ENCODE measurements around the gene PIP4K2A.

The PIP4K2A gene

DNA sequence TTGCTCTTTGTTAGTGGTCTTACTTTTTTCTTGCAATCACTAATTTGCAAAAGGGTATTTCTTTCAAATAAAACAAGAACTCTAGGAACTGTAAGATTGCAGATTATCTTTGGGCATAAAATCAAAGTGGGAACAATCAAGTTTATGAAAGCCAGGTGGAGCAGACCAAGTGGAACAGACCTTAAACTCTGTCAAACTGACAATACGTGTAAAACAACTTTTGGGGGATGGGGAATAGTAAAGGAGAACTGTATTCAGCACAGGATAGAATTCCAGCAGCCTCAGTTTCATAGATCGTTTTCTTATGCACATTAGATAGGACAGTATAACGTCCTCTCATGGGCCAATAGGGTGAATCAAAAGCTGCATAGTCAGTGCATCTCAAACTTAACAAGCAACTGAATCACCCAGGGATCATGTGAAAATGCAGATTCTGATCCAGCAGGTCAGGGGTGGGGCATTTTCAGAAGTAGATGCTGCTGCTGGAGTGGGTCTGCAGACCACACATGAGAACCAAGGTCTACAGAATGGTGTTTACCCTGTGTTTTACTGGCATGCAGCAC, 120.7 kb downstream of the PIP4K2A start:
- DNase-seq (ENCODE audit: low read depth) = no peak

DNA sequence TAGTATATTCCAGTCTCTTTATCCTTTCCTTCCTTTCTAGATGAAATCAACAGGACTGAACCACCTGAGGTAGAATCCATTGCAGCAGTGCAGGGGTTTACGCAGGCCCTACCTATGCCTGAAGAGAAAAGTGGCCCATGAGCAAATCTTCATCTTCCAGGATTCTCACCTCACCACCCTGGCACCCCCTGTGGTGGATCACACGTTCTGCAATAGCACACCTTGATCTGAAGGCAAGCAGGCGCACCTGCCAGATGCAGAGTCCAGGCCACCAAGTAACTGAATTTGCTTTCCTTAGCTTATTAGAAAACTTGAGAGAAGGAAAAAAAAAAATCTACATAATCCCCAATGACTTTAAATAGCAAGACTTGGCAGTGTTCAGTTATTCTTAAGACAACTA, 121.4 kb downstream of the PIP4K2A start:
- no peak for DNase-seq (ENCODE audit: low read depth)

DNA sequence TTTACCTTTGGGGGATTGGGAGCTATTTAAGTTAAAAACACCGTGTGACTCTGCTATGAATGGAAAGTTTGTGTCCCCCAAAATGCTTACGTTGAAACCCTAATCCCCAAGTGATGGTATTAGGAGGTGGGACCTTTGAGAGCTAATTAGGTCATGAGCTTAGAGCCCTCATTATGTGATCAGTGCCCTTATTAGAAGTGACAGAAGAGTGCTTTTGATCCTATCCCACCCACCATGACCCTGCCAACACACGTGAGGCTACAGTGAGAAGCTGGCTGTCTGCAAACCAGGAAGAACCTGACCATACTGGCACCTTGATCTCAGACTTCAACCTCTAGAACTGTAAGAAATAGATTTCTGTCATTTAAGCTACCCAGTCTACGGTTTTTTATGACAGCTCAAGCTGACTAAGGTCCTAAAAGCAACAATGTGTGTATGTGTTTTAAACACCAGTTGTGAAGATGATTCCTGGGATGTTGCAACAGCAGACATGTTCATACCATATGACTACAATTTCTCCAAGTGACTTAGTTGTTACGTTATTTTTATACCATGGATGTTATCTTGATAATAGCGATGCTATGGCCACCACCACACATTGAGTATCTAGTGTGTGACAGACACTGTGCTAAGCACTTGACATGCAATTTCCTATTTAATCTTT, 124.4 kb downstream of the PIP4K2A start:
- DNase-seq (ENCODE audit: low read depth) = no peak

DNA sequence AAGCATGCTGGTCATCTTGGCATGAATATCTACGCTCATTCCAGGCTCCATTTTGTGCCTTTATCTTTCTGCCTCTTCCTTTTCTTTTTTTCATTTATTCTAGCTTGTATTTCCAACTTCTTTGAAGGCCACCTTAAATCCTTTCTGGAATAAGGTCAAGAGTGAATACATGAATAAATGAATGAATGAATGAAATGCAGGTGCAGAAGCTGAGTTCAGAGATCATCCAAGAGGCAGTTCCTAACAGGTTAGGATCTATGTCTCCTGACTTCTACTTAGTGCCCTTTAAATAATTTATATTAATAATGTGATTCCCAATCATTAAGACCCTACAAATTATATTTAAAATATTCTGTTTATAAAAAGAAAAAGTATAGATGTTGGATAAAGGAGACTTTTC, 125.9 kb downstream of the PIP4K2A start:
- no peak for DNase-seq (ENCODE audit: low read depth)

DNA sequence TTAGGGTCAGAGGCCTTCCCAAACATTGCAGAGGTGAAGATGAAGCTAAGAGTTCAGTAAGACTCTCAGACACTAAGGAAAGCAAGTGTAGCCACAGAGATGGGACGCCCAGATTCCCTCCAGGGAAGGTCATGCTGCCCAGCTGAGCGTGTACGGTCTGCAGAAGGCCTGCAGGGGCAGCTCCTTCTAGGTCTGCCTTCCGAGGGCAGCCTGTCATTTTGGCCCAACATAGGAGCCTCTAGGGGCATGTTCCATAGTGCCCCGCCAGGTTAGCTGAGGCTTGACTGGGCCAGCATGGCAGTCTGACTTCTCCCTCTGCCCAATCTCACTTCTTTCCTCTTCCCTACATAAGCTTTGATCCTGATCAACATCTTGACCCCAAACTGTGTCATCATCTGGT, 130.7 kb downstream of the PIP4K2A start:
- DNase-seq (ENCODE audit: low read depth) = no peak

DNA sequence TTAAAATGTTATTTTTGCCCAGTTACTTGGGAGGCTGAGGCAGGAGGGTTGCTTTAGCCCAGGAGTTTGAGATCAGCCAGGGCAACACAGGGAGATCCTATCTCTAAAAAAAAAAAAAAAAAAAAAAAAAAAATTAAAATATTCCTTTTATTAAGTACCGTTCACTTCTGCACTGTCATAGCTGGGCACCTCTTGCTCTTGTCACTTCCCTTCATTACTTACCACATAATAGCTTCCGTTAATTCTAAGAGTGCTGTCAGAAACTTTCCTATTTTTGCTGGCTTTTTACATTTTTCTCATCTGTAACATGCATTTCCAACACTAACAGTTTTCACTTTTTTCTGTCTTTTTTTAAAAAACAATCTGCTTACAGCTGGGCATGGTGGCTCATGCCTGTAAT, 132.9 kb downstream of the PIP4K2A start:
- DNase-seq (ENCODE audit: low read depth) = no peak

DNA sequence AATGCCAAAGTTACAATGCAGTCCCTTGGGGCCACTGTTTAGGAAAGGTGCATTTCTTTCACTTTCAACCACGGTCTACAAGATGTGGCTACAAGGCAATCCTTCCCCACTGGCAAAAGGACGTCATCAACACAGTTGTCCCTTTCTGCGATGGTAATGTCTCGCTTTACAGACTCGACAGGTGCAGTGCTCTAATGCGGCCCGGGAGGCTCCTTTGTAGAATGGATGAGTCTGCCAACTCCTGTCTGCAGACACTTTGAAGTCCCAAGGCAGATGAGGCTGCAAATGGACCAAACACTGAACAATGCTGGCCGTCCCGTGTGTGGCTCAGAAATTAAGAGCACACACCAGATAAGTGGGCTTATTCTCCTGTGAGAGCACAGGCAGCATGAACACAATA, 133.7 kb downstream of the PIP4K2A start:
- no peak for DNase-seq (ENCODE audit: low read depth)

DNA sequence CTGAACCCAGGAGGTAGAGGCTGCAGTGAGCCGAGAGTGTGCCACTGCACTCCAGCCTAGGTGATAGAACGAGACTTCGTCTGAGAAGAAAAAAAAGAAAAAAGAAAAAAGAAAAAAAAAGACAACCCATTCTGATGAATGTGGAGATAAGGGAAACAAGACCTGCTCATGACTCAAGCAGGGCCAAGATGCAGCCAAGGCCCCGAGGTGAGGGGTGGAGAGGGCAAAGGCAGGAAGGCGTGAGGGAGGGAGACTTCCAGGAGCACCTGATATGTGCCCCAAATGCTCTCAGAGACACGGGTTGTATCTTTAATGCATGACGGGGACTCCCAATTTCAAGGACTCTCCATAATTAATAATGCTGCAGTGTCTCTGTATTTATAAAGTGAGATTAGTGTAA, 134.6 kb downstream of the PIP4K2A start:
- no peak for DNase-seq (ENCODE audit: low read depth)

DNA sequence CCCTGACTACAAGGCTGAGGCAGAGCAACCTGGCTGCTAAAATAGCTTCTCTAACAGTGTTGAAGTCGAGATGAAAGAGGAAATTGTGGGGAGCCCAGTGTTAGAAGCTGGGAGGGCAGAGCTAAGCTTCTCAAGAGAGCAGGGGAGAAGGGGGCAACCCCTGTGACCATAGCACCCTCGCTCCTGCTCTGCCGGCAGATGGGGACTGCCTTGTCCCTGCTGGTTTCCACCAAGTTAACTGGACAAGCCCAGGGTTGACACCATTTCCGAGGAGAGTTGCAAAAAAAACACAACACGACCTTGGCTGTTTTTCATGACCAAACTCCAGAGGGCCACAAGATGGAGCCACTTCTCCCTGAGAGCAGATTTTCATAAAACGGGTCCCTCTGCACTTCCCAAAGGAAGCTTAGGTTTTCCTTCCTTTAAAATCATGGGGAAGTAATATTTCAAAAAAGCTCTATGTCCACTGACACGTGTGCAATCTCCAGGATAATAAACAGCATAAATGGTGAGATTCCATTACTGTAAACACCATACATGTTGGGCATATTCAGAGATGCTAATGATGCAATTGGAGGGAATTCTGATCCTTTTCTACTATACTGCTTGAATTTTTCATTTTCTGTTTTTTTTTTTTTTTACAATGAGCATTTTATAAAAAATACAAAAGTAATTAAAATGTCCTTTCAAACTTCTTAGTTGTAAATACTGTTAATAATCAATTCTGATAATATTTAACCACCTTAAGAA, 140.4 kb downstream of the PIP4K2A start:
- no peak for DNase-seq (ENCODE audit: low read depth)

DNA sequence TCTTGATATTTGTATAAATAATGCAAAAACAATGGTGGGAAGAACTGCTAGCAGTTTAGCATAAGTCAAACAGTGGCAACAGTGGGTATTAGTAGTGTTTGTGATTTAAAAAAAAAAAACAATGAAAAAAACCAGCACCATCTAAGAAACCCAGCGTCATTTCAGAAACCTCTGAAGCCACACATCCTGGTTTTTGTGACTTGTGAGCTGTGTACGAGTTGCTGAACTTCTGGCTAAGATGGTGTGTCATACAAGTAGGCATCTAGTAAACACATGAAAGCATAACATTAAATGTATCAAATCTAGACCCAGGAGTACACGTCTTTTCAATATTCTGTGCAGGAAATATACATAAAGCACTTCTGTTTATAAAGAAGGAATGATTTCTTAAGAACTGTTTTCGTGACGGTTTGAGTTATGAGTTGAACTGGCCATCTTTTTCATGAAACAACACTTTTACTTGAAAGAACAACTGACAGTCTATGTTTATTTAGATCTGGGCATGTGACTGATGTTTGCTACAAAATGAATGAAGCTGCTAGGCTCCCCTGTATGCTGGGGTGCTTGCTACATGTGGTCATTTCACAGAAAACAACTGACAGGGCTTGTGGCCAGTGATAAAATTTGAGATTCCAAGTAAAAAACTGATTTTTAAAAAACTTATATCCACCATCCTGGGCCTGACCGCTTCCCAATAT, 143.5 kb downstream of the PIP4K2A start:
- DNase-seq (ENCODE audit: low read depth) = no peak

DNA sequence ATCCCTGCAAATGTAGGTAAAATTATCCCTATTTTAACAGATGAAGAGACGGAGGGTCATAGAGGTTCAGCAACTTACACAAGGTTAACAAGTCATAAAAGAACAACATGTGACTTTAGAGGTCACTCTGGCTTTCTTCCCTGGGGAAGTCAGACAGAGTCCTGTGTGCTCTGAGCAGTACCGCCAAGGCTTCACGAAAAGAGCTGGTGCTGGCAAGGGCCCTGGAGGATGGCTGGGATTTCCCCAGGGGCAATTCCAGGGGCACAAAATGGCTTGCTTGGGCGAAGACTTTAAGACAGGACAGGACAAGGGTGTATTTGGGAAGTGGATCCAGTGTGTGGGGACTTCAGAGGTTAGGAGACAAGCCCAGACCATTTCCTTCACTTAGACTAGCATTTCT, 144.1 kb downstream of the PIP4K2A start:
- no peak for DNase-seq (ENCODE audit: low read depth)

DNA sequence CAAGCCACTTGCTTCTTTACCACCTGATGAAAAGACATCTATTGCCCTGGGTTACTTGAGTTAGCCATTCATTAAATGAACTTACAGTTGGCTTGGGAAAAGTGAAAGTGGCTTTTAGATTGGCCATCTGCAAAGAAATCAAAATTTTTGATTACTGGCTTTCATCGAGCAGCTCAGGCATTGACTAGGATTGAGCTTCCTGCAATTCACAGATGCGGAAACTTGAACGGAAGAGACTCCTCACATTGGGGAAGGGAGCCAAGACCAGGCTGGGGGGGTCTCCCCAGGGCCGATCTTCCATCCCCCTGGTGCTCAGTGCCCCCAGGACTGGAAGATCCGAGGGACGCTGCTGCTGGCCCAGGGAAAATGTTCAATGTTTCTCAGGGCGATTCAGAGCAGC, 145.4 kb downstream of the PIP4K2A start:
- DNase-seq (ENCODE audit: low read depth) = no peak

DNA sequence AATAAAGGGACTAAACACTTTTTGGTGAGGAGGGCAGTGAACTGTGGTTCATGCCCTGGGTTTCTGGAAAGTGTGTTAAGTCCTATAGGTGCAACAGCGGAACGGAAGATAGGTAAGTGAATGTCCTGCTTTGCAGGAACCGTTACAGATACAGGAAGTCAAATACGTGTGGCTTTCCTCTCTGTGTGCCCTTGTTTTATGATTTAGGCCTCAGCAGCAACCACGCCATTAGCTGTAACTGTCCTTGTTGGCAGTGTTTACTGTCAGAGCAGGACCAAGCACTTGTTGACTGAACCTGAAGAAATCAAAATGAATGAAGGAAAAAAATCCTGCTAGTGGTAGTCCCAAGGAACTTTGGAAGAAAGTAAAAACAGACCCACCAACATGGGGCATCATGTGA, 150.3 kb downstream of the PIP4K2A start:
- no peak for DNase-seq (ENCODE audit: low read depth)

DNA sequence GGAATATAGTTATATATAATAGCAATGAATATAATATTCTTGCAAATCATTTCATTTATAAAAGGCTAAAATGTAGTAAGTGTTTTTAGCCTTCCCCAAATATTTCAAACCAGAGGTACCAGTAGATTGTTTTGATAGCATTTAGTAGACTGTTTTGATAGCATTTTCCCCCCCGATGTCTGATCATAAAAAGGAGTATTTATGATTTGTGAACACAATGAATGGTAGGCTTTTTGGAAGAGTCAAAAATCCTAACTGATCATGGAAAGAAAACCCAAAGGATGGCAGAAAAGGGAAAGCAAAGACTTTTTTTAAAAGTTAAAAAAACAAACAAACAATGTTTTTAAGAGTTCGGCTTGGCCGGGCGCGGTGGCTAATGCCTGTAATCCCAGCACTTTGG, 152.5 kb downstream of the PIP4K2A start:
- no peak for DNase-seq (ENCODE audit: low read depth)

DNA sequence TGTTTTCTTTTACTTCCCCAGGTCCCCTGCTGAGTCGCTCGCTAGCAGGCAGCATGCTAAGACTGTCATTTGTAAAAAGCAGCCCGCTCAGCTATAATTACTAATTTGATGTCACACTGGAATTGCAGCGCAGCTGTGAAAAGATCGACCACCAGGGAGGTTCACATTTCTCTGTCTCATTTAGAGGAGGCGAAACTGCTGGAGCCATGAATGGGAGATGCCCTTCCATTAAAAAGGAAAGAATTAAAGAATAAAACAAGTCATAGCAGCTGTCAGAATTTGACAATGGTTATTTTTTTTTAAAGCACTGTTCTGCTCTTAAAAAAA, 153.5 kb downstream of the PIP4K2A start:
- no peak for DNase-seq (ENCODE audit: low read depth)

DNA sequence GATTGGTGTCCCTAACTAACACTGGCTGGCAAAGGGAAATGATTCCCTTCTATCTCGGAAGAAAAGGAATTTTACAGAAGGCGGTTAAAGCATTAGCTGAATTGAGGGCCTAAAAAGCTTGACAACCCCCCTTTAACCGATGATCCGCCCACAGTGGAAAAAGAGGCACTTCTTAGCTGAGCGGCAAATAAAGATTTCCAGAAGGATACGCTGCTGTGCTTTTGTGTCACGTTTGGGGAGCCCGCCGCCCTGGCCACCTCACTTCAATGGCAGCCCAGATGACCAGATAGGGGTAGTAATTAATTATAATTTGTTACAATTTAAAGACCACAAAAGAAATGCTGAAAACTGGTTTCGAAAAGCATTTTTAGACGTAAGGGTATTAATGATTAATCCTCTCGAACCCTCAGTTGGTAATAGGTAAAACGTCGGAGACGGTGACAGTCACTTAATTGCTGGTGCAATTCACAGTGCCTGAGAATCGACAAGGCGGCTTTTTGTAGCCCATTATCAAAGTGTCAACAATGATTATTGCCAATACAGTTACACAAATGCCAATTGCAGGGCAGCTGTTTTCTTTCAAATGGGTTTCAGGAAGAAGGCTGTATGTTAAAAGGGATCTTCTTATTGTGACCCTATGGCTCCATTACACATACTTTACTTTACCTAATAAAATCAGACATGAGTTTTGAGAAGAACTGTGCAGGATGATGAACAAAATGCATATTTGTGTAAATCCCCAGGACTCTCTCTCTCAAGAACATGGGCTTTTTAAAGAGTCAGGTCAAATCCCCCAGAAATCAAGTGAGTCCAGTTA, 154.1 kb downstream of the PIP4K2A start:
- no peak for DNase-seq (ENCODE audit: low read depth)

DNA sequence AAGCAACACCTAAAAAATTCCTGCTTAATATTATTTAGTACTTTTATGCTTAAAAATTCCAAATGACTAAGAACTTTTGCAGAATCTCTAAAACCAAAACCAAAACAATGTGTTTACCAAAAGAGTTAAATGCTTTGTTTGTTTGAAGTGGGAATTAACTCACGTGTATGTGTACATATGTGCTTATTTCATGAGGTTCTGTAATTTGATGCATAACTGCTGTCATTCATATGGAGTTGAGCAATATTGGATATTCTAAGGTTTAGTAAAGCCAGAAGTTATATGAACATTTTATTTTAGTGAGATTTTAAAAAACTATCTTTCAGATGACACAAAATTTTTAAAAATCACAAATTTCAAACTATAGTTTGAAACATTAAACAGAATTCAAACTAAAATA, 157.1 kb downstream of the PIP4K2A start:
- DNase-seq (ENCODE audit: low read depth) = no peak

DNA sequence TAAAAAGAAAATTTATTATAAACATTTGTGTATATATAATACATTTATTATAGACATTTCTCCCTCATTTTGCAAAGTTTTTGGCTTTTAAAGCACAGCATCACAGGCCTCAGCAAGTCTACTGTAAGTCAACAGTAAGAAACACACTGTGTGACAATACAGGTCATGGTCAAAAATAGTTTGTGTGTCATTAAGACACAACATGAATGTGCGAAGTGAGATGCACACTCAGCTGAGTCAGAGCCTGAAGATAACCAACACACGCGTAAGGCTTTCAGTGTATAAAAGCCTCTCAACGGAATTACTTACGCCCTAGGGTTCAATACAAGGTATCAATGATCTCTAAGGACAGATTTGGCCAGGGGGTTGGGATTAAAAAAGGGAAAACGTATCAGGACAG, 157.6 kb downstream of the PIP4K2A start:
- no peak for DNase-seq (ENCODE audit: low read depth)

DNA sequence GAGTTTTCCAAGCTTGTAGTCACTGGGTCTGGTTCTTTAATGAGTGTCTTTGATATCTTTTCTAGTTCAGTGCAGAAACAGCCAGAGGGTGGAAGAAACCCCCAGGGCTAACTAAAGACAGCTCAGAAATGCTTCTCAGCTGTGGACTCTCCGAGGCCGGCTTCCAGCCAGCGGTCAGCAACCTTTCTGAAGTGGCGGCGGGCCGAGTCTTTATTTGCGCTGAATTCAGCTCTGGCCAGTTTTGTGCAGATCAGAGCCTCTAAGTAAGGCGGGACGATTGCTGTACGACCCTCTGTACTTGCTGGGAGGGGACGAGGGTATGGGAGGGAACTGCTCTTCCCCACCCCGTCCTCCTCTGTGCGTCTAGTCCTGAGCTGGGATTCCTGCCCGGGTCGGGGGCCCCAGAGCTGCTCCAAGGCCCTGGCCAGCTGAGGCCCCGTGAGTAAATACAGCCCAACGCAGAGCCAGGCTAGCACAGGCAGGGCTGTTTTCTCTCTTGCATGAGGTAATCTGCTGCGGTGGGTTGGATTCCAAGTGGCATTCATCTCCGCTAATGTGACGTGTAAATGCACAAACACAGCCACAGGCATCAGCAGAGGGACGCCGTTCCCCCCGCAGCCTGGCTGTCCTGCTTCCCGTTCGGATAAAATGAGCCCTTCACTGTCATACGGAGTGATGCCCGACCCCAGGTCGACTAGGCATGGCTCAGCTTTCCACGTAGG, 159.8 kb downstream of the PIP4K2A start:
- DNase-seq (ENCODE audit: low read depth) = no peak

DNA sequence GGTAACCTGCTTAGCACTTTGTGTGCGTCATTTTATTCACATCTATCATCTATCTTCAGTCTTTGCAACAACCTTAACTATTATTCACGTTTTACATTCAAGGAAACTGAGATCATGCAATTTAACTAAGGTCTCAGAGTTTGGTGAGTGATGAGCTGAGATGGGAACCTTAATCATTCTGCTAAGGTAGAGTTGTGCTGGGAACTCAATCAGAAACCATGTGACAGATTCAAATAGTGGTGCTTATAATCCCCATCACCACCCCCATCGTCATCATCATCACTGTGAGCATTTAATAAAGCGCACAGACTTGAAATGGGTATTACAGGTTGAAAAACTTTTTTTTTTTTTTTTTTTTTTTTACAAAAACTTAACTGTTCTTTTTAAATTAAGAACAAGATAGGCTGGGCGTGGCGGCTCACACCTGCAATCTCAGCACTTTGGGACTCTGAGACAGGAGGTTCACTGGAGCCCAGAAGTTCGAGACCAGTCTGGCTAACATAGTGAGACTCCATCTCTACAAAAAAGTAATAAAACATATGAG, 160.9 kb downstream of the PIP4K2A start:
- DNase-seq (ENCODE audit: low read depth) = no peak

DNA sequence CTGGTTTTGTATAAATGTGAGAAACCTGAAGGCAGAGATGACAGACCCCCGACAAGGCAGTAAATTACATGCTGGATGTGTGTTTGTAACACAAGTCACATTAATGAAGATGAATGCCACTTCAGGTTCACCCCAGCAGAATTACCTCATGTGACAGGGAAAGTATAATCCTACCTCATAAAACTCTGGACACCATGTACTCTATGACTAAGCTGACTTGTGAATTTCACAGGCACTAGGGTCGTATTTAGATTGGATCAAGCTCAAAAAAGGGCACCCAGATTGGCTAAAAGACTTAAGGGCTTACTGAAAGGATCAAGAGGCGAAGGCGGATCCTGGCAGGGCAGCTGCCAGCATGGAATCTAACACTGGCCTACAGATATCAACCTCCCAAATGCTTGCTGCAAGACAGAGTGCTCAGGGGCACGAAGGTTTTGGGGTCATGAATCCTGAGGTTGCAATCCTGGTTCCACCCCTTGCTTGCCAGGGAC, 161.4 kb downstream of the PIP4K2A start:
- DNase-seq (ENCODE audit: low read depth) = no peak
